WTC11 (cell line): ENCODE data around the gene CELF1. TPM values are rescaled to one million over a fixed set of nuclear protein-coding genes. Genes with fewer than 3 reads are reported as not detected.

Source experiments
- ATAC-seq: fragments of 200-7000 bp; cut with Tn5 transposase; 2 replicates; pipeline ENCODE4 v1.10.0; 2021; ENCODE audit warnings: mild to moderate bottlenecking, moderate library complexity
- CTCF ChIA-PET: fragments of 300-600 bp; sonication (Branson Sonifier 250); formaldehyde crosslinking; loops from one replicate; lab custom pipeline; 2021; ENCODE audit warnings: antibody characterized with exemption; lab: Charles Lee
- POLR2A ChIA-PET: fragments of 350-600 bp; sonication (Branson Sonifier 250); formaldehyde crosslinking; loops from one replicate; lab custom pipeline; 2021; ENCODE audit warnings: antibody characterized with exemption; lab: Charles Lee
- DNase-seq: peaks from one replicate; pipeline ENCODE4 v3.0.0; 2021; ENCODE audit warnings: low spot score
- H3K27ac Mint-ChIP-seq: 2 replicates; pipeline ENCODE4 v1.8.0; 2021; ENCODE audit warnings: mixed read lengths
- H3K27me3 Mint-ChIP-seq: 2 replicates; pipeline ENCODE4 v1.8.0; 2021; ENCODE audit warnings: low read depth, mild to moderate bottlenecking, moderate library complexity, mixed read lengths
- H3K36me3 Mint-ChIP-seq: 2 replicates; pipeline ENCODE4 v1.8.0; 2021; ENCODE audit warnings: mixed read lengths
- H3K4me1 Mint-ChIP-seq: 2 replicates; pipeline ENCODE4 v1.8.0; 2022; ENCODE audit warnings: mixed read lengths
- H3K4me3 Mint-ChIP-seq: 2 replicates; pipeline ENCODE4 v1.8.0; 2021; ENCODE audit warnings: mild to moderate bottlenecking, moderate library complexity, mixed read lengths
- H3K9me3 Mint-ChIP-seq: 2 replicates; pipeline ENCODE4 v1.8.0; 2021; ENCODE audit warnings: mixed read lengths
- AR ChIP-seq: fragments of 250-450 bp; sonication (Bioruptor Pico); IDR thresholded peaks from 2 replicates; pipeline ENCODE4 v1.9.0; 2021; ENCODE audit warnings: mild to moderate bottlenecking
- ATF1 ChIP-seq: sonication (generic); formaldehyde crosslinking; IDR thresholded peaks from 2 replicates; pipeline ENCODE4 v1.8.1; 2023; ENCODE audit warnings: mild to moderate bottlenecking, moderate library complexity, missing genetic modification reagents
- CREM ChIP-seq: sonication (generic); formaldehyde crosslinking; IDR thresholded peaks from 2 replicates; pipeline ENCODE4 v1.8.1; 2022; ENCODE audit warnings: mild to moderate bottlenecking, missing genetic modification reagents, moderate library complexity
- E2F5 ChIP-seq: sonication (generic); formaldehyde crosslinking; IDR thresholded peaks from 2 replicates; pipeline ENCODE4 v1.8.1; 2022; ENCODE audit warnings: mild to moderate bottlenecking, moderate library complexity, missing genetic modification reagents
- ETV6 ChIP-seq: sonication (generic); formaldehyde crosslinking; IDR thresholded peaks from 2 replicates; pipeline ENCODE4 v1.8.1; 2022; ENCODE audit warnings: mild to moderate bottlenecking, missing genetic modification reagents
- FOXP4 ChIP-seq: sonication (generic); formaldehyde crosslinking; IDR thresholded peaks from 2 replicates; pipeline ENCODE4 v1.8.0; 2022; ENCODE audit warnings: mild to moderate bottlenecking, missing genetic modification reagents
- IRF1 ChIP-seq: sonication (generic); formaldehyde crosslinking; IDR thresholded peaks from 2 replicates; pipeline ENCODE4 v1.8.0; 2023; ENCODE audit warnings: missing genetic modification reagents
- IRF2 ChIP-seq: sonication (generic); formaldehyde crosslinking; IDR thresholded peaks from 2 replicates; pipeline ENCODE4 v1.8.0; 2022; ENCODE audit warnings: low read depth, missing genetic modification reagents, borderline replicate concordance
- JUN ChIP-seq: sonication (generic); formaldehyde crosslinking; IDR thresholded peaks from 2 replicates; pipeline ENCODE4 v1.8.0; 2023; ENCODE audit warnings: mild to moderate bottlenecking, missing genetic modification reagents
- MAX ChIP-seq: sonication (generic); formaldehyde crosslinking; IDR thresholded peaks from 2 replicates; pipeline ENCODE4 v1.8.0; 2022; ENCODE audit warnings: mild to moderate bottlenecking, missing genetic modification reagents
- MLX ChIP-seq: sonication (generic); formaldehyde crosslinking; IDR thresholded peaks from 2 replicates; pipeline ENCODE4 v1.8.1; 2023; ENCODE audit warnings: mild to moderate bottlenecking, missing genetic modification reagents, moderate library complexity
- NFYB ChIP-seq: sonication (generic); formaldehyde crosslinking; conservative IDR thresholded peaks from 2 replicates; pipeline ENCODE4 v1.8.0; 2022; ENCODE audit warnings: low read depth, missing genetic modification reagents
- NR1H2 ChIP-seq: sonication (generic); formaldehyde crosslinking; IDR thresholded peaks from 2 replicates; pipeline ENCODE4 v1.9.0; 2021; ENCODE audit warnings: mild to moderate bottlenecking, moderate library complexity, missing genetic modification reagents
- NR2C2 ChIP-seq: sonication (generic); formaldehyde crosslinking; IDR thresholded peaks from 2 replicates; pipeline ENCODE4 v1.8.0; 2022; ENCODE audit warnings: mild to moderate bottlenecking, missing genetic modification reagents
- SP1 ChIP-seq: sonication (generic); formaldehyde crosslinking; conservative IDR thresholded peaks from 2 replicates; pipeline ENCODE4 v1.8.1; 2022; ENCODE audit warnings: missing genetic modification reagents
- ZBTB43 ChIP-seq: sonication (generic); formaldehyde crosslinking; IDR thresholded peaks from 2 replicates; pipeline ENCODE4 v1.8.1; 2023; ENCODE audit warnings: mild to moderate bottlenecking, missing genetic modification reagents
- ZNF317 ChIP-seq: sonication (generic); formaldehyde crosslinking; IDR thresholded peaks from 2 replicates; pipeline ENCODE4 v1.8.1; 2023; ENCODE audit warnings: low read depth, mild to moderate bottlenecking, moderate library complexity, missing genetic modification reagents, borderline replicate concordance
- ZNF512 ChIP-seq: sonication (generic); formaldehyde crosslinking; IDR thresholded peaks from 2 replicates; pipeline ENCODE4 v1.8.1; 2022; ENCODE audit warnings: missing genetic modification reagents, borderline replicate concordance
- total RNA-seq: library from RNA; stranded (reverse); gene quantifications from 3 replicates; pipeline ENCODE4 v1.2.3, GENCODE V29; 2021

The CELF1 gene
- total RNA-seq, 1 experiment from 2014 or later, result 177 TPM

GRCh38 chr11:47541070-47541469, 11.9 kb downstream of the CELF1 start:
- CTCF ChIA-PET, result interaction anchor here (1.1 to 1.3 kb wide), 2 partner anchors 11 to 12 kb away, joined by 3 read pairs; no protein-coding TSS in a partner anchor
- Mint-ChIP-seq H3K27ac (peak overlapping the region; percentile 61), H3K9me3 (no peaks in the 10 kb centered on the region), H3K4me1 (peaks cover 35% of the 10 kb centered on the region), H3K36me3 (peaks cover 2% of the 10 kb centered on the region; the same call in 1 of the 2 replicates), H3K4me3 (no peak overlapping the region), H3K27me3 (no peaks in the 10 kb centered on the region)
- ATAC-seq (no peak), DNase-seq (no peak)
- TF ChIP-seq IRF1 (no peak), IRF2 (CRISPR knock-in tag) (no peak), AR (CRISPR knock-in tag) (no peak), CREM (CRISPR knock-in tag) (no peak)
- POLR2A ChIA-PET, result no interaction called here

GRCh38 chr11:47539681-47540039, 13.3 kb downstream of the CELF1 start:
- DNase-seq (no peak), ATAC-seq (no peak)
- Mint-ChIP-seq H3K27ac (peak overlapping the region; percentile 94), H3K4me3 (peak overlapping the region; percentile 2; the same call in 1 of the 2 replicates), H3K27me3 (no peaks in the 10 kb centered on the region), H3K36me3 (peaks cover 3% of the 10 kb centered on the region; the same call in 1 of the 2 replicates), H3K9me3 (no peaks in the 10 kb centered on the region), H3K4me1 (peaks cover 39% of the 10 kb centered on the region)
- CTCF ChIA-PET, result no interaction called here
- TF ChIP-seq FOXP4 (CRISPR knock-in tag) (no peak), ETV6 (CRISPR knock-in tag) (no peak), E2F5 (CRISPR knock-in tag) (no peak), NFYB (no peak), ATF1 (CRISPR knock-in tag) (no peak), ZBTB43 (CRISPR knock-in tag) (no peak), ZNF317 (CRISPR knock-in tag) (no peak)
- POLR2A ChIA-PET, result interaction anchor here (1.4 kb wide), 1 partner anchor 14 kb away, joined by 5 read pairs; the partner anchor contains the start of gene CELF1

GRCh38 chr11:47538741-47539565, 14.0 kb downstream of the CELF1 start:
- no peak for DNase-seq
- H3K4me1 Mint-ChIP-seq, result peaks cover 38% of the 10 kb centered on the region
- no peaks in the 10 kb centered on the region for H3K9me3 Mint-ChIP-seq
- peak; percentile 44 for ATAC-seq
- H3K4me3 Mint-ChIP-seq, result peak overlapping the region; percentile 2; the same call in 1 of the 2 replicates
- H3K27me3 Mint-ChIP-seq, result no peaks in the 10 kb centered on the region
- H3K27ac Mint-ChIP-seq, result peak overlapping the region; percentile 94
- POLR2A ChIA-PET, result interaction anchor here (1.4 kb wide), 1 partner anchor 14 kb away, joined by 5 read pairs; the partner anchor contains the start of gene CELF1
- H3K36me3 Mint-ChIP-seq, result peaks cover 3% of the 10 kb centered on the region; the same call in 1 of the 2 replicates
- CTCF ChIA-PET, result interaction anchor here (0.8 to 1.9 kb wide), 2 partner anchors 12 to 14 kb away, joined by 3 to 8 read pairs; no protein-coding TSS in a partner anchor
- no peak for TF ChIP-seq ZNF512
- no peak for TF ChIP-seq SP1 (CRISPR knock-in tag)
- no peak for TF ChIP-seq MLX
- TF ChIP-seq MAX, result no peak
- no peak for TF ChIP-seq NR2C2 (CRISPR knock-in tag)
- no peak for TF ChIP-seq NR1H2
- no peak for TF ChIP-seq JUN (CRISPR knock-in tag)
